Measurements from ENCODE around the gene OOSP4A. TPM values are rescaled to one million over a fixed set of nuclear protein-coding genes. Genes with fewer than 3 reads are reported as not detected.

The OOSP4A gene
- total and polyA plus RNA-seq, 2 of the 13 experiments (the other 11 are each of a cell fraction or from before 2014, with no cell fraction given), result not detected

- TF ChIP-seq, protein P1, sequence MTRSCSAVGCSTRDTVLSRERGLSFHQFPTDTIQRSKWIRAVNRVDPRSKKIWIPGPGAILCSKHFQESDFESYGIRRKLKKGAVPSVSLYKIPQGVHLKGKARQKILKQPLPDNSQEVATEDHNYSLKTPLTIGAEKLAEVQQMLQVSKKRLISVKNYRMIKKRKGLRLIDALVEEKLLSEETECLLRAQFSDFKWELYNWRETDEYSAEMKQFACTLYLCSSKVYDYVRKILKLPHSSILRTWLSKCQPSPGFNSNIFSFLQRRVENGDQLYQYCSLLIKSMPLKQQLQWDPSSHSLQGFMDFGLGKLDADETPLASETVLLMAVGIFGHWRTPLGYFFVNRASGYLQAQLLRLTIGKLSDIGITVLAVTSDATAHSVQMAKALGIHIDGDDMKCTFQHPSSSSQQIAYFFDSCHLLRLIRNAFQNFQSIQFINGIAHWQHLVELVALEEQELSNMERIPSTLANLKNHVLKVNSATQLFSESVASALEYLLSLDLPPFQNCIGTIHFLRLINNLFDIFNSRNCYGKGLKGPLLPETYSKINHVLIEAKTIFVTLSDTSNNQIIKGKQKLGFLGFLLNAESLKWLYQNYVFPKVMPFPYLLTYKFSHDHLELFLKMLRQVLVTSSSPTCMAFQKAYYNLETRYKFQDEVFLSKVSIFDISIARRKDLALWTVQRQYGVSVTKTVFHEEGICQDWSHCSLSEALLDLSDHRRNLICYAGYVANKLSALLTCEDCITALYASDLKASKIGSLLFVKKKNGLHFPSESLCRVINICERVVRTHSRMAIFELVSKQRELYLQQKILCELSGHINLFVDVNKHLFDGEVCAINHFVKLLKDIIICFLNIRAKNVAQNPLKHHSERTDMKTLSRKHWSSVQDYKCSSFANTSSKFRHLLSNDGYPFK (CRISPR knock-in tag; IDR thresholded peaks at IDR 0.05; ENCODE audit: borderline replicate concordance), result no peak
- TF ChIP-seq ZNF414 (CRISPR knock-in tag; IDR thresholded peaks at IDR 0.05), result no peak
- TF ChIP-seq CREM (IDR thresholded peaks at IDR 0.05), result no peak
- TF ChIP-seq CREM (CRISPR knock-in tag; IDR thresholded peaks at IDR 0.05), result no peak
- TF ChIP-seq ZNF674 (CRISPR knock-in tag; IDR thresholded peaks at IDR 0.05; ENCODE audit: low read depth), result no peak
- TF ChIP-seq, protein P2, sequence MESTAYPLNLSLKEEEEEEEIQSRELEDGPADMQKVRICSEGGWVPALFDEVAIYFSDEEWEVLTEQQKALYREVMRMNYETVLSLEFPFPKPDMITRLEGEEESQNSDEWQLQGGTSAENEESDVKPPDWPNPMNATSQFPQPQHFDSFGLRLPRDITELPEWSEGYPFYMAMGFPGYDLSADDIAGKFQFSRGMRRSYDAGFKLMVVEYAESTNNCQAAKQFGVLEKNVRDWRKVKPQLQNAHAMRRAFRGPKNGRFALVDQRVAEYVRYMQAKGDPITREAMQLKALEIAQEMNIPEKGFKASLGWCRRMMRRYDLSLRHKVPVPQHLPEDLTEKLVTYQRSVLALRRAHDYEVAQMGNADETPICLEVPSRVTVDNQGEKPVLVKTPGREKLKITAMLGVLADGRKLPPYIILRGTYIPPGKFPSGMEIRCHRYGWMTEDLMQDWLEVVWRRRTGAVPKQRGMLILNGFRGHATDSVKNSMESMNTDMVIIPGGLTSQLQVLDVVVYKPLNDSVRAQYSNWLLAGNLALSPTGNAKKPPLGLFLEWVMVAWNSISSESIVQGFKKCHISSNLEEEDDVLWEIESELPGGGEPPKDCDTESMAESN (CRISPR knock-in tag; conservative IDR thresholded peaks at IDR 0.05), result no peak
Observed at GRCh38 chr11:59941091-59941490, 22.7 kb upstream of the OOSP4A start (continued).

GRCh38 chr11:59943997-59944714, 19.7 kb upstream of the OOSP4A start:
- no peaks in the 10 kb centered on the region for H3K4me1 ChIP-seq (ENCODE audit: insufficient read depth, low read length)
- FAIRE-seq (no peak), ATAC-seq (no peak), DNase-seq (ENCODE audit: low spot score) (no peak)
- no peak overlapping the region for H3K9ac ChIP-seq (ENCODE audit: insufficient read depth, low read depth, low read length)
- no TSS peak for BruUV-seq (replicated peaks)
- 14% methylated on average over 3 of the region's 3 CpGs for WGBS (ENCODE audit: low lambda C conversion rate)
- H3K4me2 ChIP-seq (ENCODE audit: low read depth, low read length), result no peak overlapping the region
- no peak overlapping the region for H3K27ac ChIP-seq (ENCODE audit: extremely low read length, insufficient read depth, low read length)
- H3K79me2 ChIP-seq (ENCODE audit: insufficient read depth, low read length), result no peaks in the 10 kb centered on the region
- H4K20me1 ChIP-seq (ENCODE audit: insufficient read depth, low read length), result no peaks in the 10 kb centered on the region
- H3K9me3 ChIP-seq (ENCODE audit: low read length), result no peaks in the 10 kb centered on the region
- no peak overlapping the region for H2AFZ ChIP-seq (ENCODE audit: low read length)
- no peak for TF ChIP-seq MTA3 (CRISPR knock-in tag; IDR thresholded peaks at IDR 0.05)
- TF ChIP-seq SOX5 (CRISPR knock-in tag; IDR thresholded peaks at IDR 0.05; ENCODE audit: borderline replicate concordance), result no peak
- no peak for TF ChIP-seq SIN3A (IDR thresholded peaks at IDR 0.05; ENCODE audit: borderline replicate concordance, low read depth, low read length)
- in situ Hi-C loops (cut with HindIII; ENCODE audit: extremely low pct_ligation_motif_present, low pct_unique_long_range_greater_than_20kb), result no loop called here
- intact Hi-C loops (cut with micrococcal nuclease; ENCODE audit: unreplicated experiment), result no loop called here
- no peaks in the 10 kb centered on the region for H3K36me3 ChIP-seq (replicated peaks in 1 of 2; ENCODE audit: control insufficient read depth in 1 of 2, insufficient read depth in 2 of 2, low read length in 2 of 2)
- POLR2A ChIA-PET, result no interaction called here
- CTCF ChIA-PET (ENCODE audit: low intra/inter-chr PET ratio, low total read pairs), result no interaction called here
- no peaks in the 10 kb centered on the region for H3K27me3 ChIP-seq (ENCODE audit: control insufficient read depth in 1 of 2, insufficient read depth in 2 of 2, low read length in 2 of 2)
- H3K4me3 ChIP-seq (replicated peaks in 1 of 3; ENCODE audit: insufficient read depth in 1 of 3, low read depth in 2 of 3, low read length in 3 of 3), result no peak overlapping the region
